Measurements from ENCODE around the gene ANKS4B. TPM values are rescaled to one million over a fixed set of nuclear protein-coding genes. Genes with fewer than 3 reads are reported as not detected.

ANKS4B gene
- total and polyA plus RNA-seq, 2 of the 8 experiments (the other 6 are each of a cell fraction or from before 2014, with no cell fraction given) = 0.06 to 0.15 TPM

DNA sequence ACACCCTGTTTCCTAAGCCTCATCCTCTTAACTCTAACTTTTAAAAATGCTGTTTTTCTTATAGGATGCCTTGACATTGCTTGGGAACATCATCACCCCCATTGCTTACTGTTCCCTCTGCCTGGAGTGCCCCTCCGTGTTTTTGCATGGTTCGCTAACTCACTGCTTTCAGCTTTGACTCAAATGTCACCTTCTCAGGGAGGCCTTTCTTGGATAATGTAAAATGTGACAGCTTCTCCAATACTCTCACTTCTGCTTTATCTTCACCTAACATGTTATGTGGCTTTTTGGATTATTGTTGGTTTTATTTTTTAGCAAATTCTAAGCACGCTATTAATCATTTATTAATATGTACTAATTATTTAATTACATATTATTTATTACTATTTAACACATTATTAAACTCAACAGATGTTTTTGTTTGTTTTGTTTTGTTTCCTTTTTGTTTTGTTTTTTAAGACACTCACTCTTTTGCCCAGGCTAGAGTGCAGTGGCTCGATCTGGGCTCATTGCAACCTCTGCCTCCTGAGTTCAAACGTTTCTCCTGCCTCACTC, 40.8 kb downstream of the ANKS4B start:
- H3K23me2 ChIP-seq (ENCODE audit: low read depth, low read length) = peaks cover 6% of the 10 kb centered on the region; the same call in 1 of the 2 replicates
- H2BK20ac ChIP-seq (ENCODE audit: low read length) = no peak overlapping the region
- TF ChIP-seq SP2 (IDR thresholded peaks at IDR 0.05; ENCODE audit: low read length) (no peak), KDM1A (IDR thresholded peaks at IDR 0.05; ENCODE audit: borderline replicate concordance, low read length) (no peak)

More for the DNA sequence above, 40.8 kb downstream of the ANKS4B start:
- no peak overlapping the region for H3K9ac ChIP-seq (replicated peaks in 1 of 4; ENCODE audit: extremely low read depth in 1 of 4, low read depth in 3 of 4, low read length in 3 of 4)
- no peaks in the 10 kb centered on the region for H3K79me1 ChIP-seq (ENCODE audit: low read depth, low read length)
- H2BK12ac ChIP-seq (ENCODE audit: low read depth, low read length) = no peak overlapping the region
- peaks cover 4 to 10% (median 6%) of the 10 kb centered on the region in 4 experiments; a peak in 5 of 7 replicates for H3K4me1 ChIP-seq (replicated peaks in 1 of 4; ENCODE audit: control insufficient read depth in 3 of 4, insufficient read depth in 4 of 4, low read length in 3 of 4)
- H3K9me3 ChIP-seq (ENCODE audit: insufficient read depth in 2 of 2, low read depth in 1 of 2, low read length in 1 of 2) = no peaks in the 10 kb centered on the region
- 72% methylated on average over 5 of the region's 5 CpGs; no CpG with 5 or more reads in 1 of the 2 experiments for WGBS, 2 experiments (ENCODE audit: extremely low coverage in 1 of 2, insufficient coverage in 1 of 2, insufficient read length in 1 of 2, insufficient replicate concordance in 2 of 2, low coverage in 1 of 2, low lambda C conversion rate in 2 of 2, missing lambda C conversion rate in 1 of 2)
- no peak overlapping the region for H4K8ac ChIP-seq (ENCODE audit: extremely low read depth, insufficient read depth, low read length)
- POLR2A ChIA-PET (ENCODE audit: partially characterized antibody) = interaction anchor here (1.3 kb wide), 1 partner anchor 9 kb away, joined by 4 read pairs; no protein-coding TSS in a partner anchor
- no peak overlapping the region for H3K18ac ChIP-seq (ENCODE audit: extremely low read depth, low read length)
- H3K14ac ChIP-seq (ENCODE audit: insufficient read length) = no peak overlapping the region
- peaks cover 0 to 4% (median 0%) of the 10 kb centered on the region in 4 experiments; a peak in 4 of 7 replicates for H3K27me3 ChIP-seq (replicated peaks in 1 of 4; ENCODE audit: control insufficient read depth in 3 of 4, extremely low read depth in 1 of 4, insufficient read depth in 3 of 4, low read length in 3 of 4)
- H3K56ac ChIP-seq (replicated peaks; ENCODE audit: insufficient read length, low read depth, low read length) = no peak overlapping the region
- no peak overlapping the region for H4K5ac ChIP-seq (ENCODE audit: insufficient read length, low read depth, low read length)
- H2BK5ac ChIP-seq (ENCODE audit: low read depth, low read length) = no peak overlapping the region
- no peak overlapping the region for H3K23ac ChIP-seq (ENCODE audit: insufficient read length)
- no peak overlapping the region for H3K4me3 ChIP-seq (ENCODE audit: extremely low read depth in 1 of 4, insufficient read depth in 2 of 4, low read depth in 3 of 4, low read length in 4 of 4)
- H3K4me2 ChIP-seq (ENCODE audit: insufficient read depth in 1 of 2, low read depth in 2 of 2, low read length in 2 of 2) = 0 out of 4 replicates have a peak overlapping the region, but pooled peaks of 1 of the 2 experiments have one; percentile 11
- peaks cover 0 to 2% of the 10 kb centered on the region in 2 experiments for H4K20me1 ChIP-seq (replicated peaks in 1 of 2; ENCODE audit: control insufficient read depth in 1 of 2, insufficient read depth in 2 of 2, low read length in 2 of 2)
- FAIRE-seq = no peak
- H4K91ac ChIP-seq (replicated peaks; ENCODE audit: insufficient read length, low read length) = no peak overlapping the region
- no peak overlapping the region for H3K4ac ChIP-seq (replicated peaks; ENCODE audit: insufficient read length, low read depth, low read length)
- CTCF ChIA-PET (ENCODE audit: partially characterized antibody) = interaction anchor here (1.4 to 6.7 kb wide), 4 partner anchors 12 to 115 kb away, joined by 3 to 57 read pairs (median 6); no protein-coding TSS in a partner anchor
- no peak overlapping the region for H2BK15ac ChIP-seq (ENCODE audit: low read length)
- H2AK5ac ChIP-seq (ENCODE audit: low read depth, low read length) = no peak overlapping the region
- H3K79me2 ChIP-seq (ENCODE audit: control insufficient read depth in 1 of 2, insufficient read depth in 2 of 2, low read length in 2 of 2) = no peaks in the 10 kb centered on the region
- H3K27ac ChIP-seq (ENCODE audit: low read depth, low read length) = no peak overlapping the region
- H3K36me3 ChIP-seq (ENCODE audit: control insufficient read depth in 2 of 4, insufficient read depth in 4 of 4, low read length in 3 of 4) = no peaks in the 10 kb centered on the region
- no peak overlapping the region for H2AFZ ChIP-seq (ENCODE audit: low read length)
- no peak overlapping the region for H2BK120ac ChIP-seq (replicated peaks; ENCODE audit: low read depth, low read length)
- no peak for DNase-seq (ENCODE audit: low read depth in 1 of 2, low spot score in 2 of 2)

Data from H1 (cell line).